Smooth muscle cell (in vitro differentiated cells): ENCODE data around the gene SCUBE1. TPM values are rescaled to one million over a fixed set of nuclear protein-coding genes. Genes with fewer than 3 reads are reported as not detected.

Source experiments
- DNase-seq: peaks from one replicate; lab custom pipeline; 2025; ENCODE audit not compliant: unreplicated experiment; lab: John Stamatoyannopoulos, UW
- H2AFZ ChIP-seq: fragments of 200-600 bp; sonication (generic); 2 replicates; pipeline ENCODE4 v1.6.0; 2016; ENCODE audit warnings: antibody characterized with exemption, low read depth, mild to moderate bottlenecking
- H3F3A ChIP-seq: fragments of 200-600 bp; sonication (generic); 2 replicates; pipeline ENCODE4 v1.6.0; 2017; ENCODE audit warnings: antibody characterized with exemption, low read depth
- H3K27ac ChIP-seq: fragments of 200-600 bp; sonication (generic); 2 replicates; pipeline ENCODE4 v1.5.1; 2016; ENCODE audit warnings: low read depth, mild to moderate bottlenecking
- H3K27me3 ChIP-seq: fragments of 200-600 bp; sonication (generic); 2 replicates; pipeline ENCODE4 v1.6.1; 2016; ENCODE audit warnings: low read depth, mild to moderate bottlenecking
- H3K36me3 ChIP-seq: fragments of 200-600 bp; sonication (generic); 2 replicates; pipeline ENCODE4 v1.5.1; 2016; ENCODE audit warnings: low read depth
- H3K4me1 ChIP-seq: fragments of 200-600 bp; sonication (generic); 2 replicates; pipeline ENCODE4 v1.5.1; 2016; ENCODE audit warnings: low read depth
- H3K4me2 ChIP-seq: fragments of 200-600 bp; sonication (generic); 2 replicates; pipeline ENCODE4 v1.6.0; 2016; ENCODE audit warnings: mild to moderate bottlenecking
- H3K4me3 ChIP-seq: fragments of 200-600 bp; sonication (generic); 2 replicates; pipeline ENCODE4 v1.5.1; 2016; ENCODE audit warnings: mild to moderate bottlenecking
- H3K79me2 ChIP-seq: fragments of 200-600 bp; sonication (generic); 2 replicates; pipeline ENCODE4 v1.6.0; 2016; ENCODE audit warnings: low read depth, mild to moderate bottlenecking
- H3K9ac ChIP-seq: fragments of 200-600 bp; sonication (generic); 2 replicates; pipeline ENCODE4 v1.6.0; 2016; ENCODE audit warnings: low read depth
- H3K9me3 ChIP-seq: fragments of 200-600 bp; sonication (generic); replicated peaks from 2 replicates; pipeline ENCODE4 v1.5.1; 2016; ENCODE audit warnings: low read depth
- H4K20me1 ChIP-seq: fragments of 200-600 bp; sonication (generic); 2 replicates; pipeline ENCODE4 v1.6.0; 2016; ENCODE audit warnings: low read depth
- WGBS: methylation state at CpG from one replicate; pipeline ENCODE4 v1.1.7; 2016; ENCODE audit warnings: low lambda C conversion rate; 5-methylcytosine and 5-hydroxymethylcytosine counted together
- polyA plus RNA-seq: library from polyadenylated mRNA; unstranded; fragments of >200 nt; fragmentation: Nextera tagmentation; extraction: Ambion mirVana; gene quantifications from 2 replicates; pipeline ENCODE4 v1.2.1, GENCODE V29; 2016
- total RNA-seq: library from RNA; depleted of rRNA; stranded (reverse); fragments of >200 nt; gene quantifications from 2 replicates; pipeline ENCODE4 v1.2.3, GENCODE V29; 2014
- TF ChIP-seq, protein P1 (sequence below): fragments of 200-600 bp; sonication (generic); IDR thresholded peaks from 2 replicates; pipeline ENCODE4 v1.5.1; 2017; ENCODE audit warnings: borderline replicate concordance, mild to moderate bottlenecking, antibody characterized with exemption; ENCODE audit not compliant: insufficient read depth, poor library complexity, severe bottlenecking

Gene SCUBE1
- total and polyA plus RNA-seq, 2 experiments from 2014 or later: 13.4 to 16.3 TPM

DNA sequence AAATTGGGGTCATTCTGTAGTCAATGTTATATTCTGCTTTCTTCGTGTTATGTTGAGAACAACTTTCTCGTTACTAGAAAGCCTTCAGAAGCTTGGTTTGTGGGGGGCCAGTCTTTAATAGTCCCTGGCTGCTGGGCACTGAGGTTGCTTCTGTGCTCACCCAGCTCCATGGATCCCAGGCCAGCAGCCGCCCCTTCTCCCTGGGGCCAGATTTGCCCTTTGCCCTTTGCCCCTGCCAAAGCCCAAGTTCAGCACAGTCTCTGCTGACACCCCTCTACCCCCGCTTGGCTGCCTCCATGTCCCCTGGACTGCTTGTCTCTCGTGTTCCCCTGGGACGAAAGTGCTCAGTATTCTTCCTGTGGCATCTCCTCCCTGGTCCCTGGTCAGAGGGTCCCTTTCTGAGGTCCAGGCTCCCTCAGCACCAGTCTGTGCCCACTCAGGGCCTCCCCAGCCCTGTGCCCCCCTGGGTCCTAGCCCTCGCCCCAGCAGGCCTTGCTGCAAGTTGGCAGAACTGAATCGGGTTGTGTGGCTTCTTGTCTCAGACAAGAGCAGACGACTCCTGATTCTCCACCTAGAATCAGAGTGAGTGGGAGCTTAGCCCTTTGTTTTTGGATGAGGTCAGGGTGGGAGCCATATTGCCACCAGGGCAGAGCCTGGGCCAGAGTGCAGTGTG is 185.2 kb downstream of the SCUBE1 start:
- Histone ChIP-seq H3K4me2 (no peak overlapping the region), H3K27me3 (no peaks in the 10 kb centered on the region), H3K27ac (no peak overlapping the region), H3K4me1 (no peaks in the 10 kb centered on the region), H3K4me3 (no peak overlapping the region), H2AFZ (no peak overlapping the region), H3K9me3 (no peaks in the 10 kb centered on the region), H4K20me1 (peaks cover 73% of the 10 kb centered on the region), H3K79me2 (peaks cover 14% of the 10 kb centered on the region), H3K36me3 (no peaks in the 10 kb centered on the region), H3F3A (no peaks in the 10 kb centered on the region), H3K9ac (no peak overlapping the region)
- DNase-seq: no peak
- 96% methylated on average over 9 of the region's 9 CpGs for WGBS
- TF ChIP-seq, protein P1, sequence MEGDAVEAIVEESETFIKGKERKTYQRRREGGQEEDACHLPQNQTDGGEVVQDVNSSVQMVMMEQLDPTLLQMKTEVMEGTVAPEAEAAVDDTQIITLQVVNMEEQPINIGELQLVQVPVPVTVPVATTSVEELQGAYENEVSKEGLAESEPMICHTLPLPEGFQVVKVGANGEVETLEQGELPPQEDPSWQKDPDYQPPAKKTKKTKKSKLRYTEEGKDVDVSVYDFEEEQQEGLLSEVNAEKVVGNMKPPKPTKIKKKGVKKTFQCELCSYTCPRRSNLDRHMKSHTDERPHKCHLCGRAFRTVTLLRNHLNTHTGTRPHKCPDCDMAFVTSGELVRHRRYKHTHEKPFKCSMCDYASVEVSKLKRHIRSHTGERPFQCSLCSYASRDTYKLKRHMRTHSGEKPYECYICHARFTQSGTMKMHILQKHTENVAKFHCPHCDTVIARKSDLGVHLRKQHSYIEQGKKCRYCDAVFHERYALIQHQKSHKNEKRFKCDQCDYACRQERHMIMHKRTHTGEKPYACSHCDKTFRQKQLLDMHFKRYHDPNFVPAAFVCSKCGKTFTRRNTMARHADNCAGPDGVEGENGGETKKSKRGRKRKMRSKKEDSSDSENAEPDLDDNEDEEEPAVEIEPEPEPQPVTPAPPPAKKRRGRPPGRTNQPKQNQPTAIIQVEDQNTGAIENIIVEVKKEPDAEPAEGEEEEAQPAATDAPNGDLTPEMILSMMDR: no peak

DNA sequence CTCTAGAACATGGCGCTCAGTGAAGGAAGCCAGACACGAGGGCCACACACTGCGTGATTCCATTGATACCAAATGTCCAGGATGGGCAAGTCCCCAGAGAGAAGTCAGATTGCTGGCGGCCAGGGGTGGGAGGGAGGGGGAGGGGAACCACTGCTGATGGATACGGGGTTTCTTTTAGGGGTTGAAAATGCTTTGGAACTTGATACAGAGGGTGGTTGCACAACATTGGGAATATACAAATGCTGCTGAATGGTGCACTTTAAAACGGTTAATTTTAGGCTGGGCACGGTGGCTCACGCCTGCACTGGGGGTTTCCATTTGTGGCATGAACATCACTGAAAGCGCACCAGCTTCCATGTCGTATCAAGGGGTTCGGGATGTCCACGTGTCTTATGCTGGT is 186.8 kb downstream of the SCUBE1 start:
- Histone ChIP-seq H3K36me3 (no peaks in the 10 kb centered on the region), H3K27ac (no peak overlapping the region), H3K9me3 (no peaks in the 10 kb centered on the region), H2AFZ (no peak overlapping the region), H4K20me1 (peaks cover 73% of the 10 kb centered on the region), H3K4me2 (no peak overlapping the region), H3K9ac (no peak overlapping the region), H3K79me2 (peaks cover 20% of the 10 kb centered on the region), H3K4me3 (no peak overlapping the region), H3K27me3 (no peaks in the 10 kb centered on the region), H3F3A (no peaks in the 10 kb centered on the region), H3K4me1 (peaks cover 13% of the 10 kb centered on the region)
- WGBS: 97% methylated on average over 11 of the region's 12 CpGs
- TF ChIP-seq, protein P1: no peak
- DNase-seq: no peak

DNA sequence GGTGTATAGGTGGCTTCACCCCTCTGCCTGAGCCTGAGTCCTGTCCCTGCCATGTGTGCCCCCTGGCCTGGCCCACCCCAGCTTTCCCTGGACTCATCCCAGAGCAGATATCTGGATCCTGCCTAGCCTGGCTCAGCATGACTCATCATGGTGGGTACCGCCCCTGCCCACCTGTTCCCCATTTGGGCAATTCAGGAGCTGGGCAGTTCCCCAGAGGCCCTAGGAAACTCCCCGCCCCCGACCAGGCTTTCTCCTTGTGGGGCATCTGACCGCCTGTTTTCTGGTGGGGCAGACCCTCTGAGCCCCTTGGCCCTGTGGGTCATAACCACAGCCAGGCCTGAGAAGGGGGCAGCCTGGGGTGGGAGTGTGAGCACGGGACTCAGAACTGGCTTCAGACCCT is 187.4 kb downstream of the SCUBE1 start:
- peaks cover 13% of the 10 kb centered on the region for H3K4me1 ChIP-seq
- no peak overlapping the region for H3K4me3 ChIP-seq
- H3K9ac ChIP-seq: no peak overlapping the region
- no peaks in the 10 kb centered on the region for H3K36me3 ChIP-seq
- no peak overlapping the region for H3K27ac ChIP-seq
- no peak overlapping the region for H3K4me2 ChIP-seq
- H3F3A ChIP-seq: no peaks in the 10 kb centered on the region
- H3K9me3 ChIP-seq: no peaks in the 10 kb centered on the region
- H3K27me3 ChIP-seq: no peaks in the 10 kb centered on the region
- DNase-seq: no peak
- H3K79me2 ChIP-seq: peaks cover 20% of the 10 kb centered on the region
- H2AFZ ChIP-seq: no peak overlapping the region
- TF ChIP-seq, protein P1: no peak
- 96% methylated on average over 5 of the region's 5 CpGs for WGBS
- H4K20me1 ChIP-seq: peaks cover 70% of the 10 kb centered on the region
